GM12872 (cell line): Measurements from ENCODE around the gene RBM45.

Experiments used
- TF ChIP-seq, protein P1 (sequence below): IDR thresholded peaks from 3 replicates; pipeline ENCODE4 v1.5.1; 2011; ENCODE audit warnings: low read depth, mild to moderate bottlenecking, low read length, moderate library complexity; ENCODE audit not compliant: insufficient read depth

RBM45 gene

GRCh38 chr2:178112202-178113152, at the start of gene RBM45:
Gene RBM45 (plus strand): TSS chr2:178112437. CDS start chr2:178112547, 110 bp downstream.
- TF ChIP-seq, protein P1, sequence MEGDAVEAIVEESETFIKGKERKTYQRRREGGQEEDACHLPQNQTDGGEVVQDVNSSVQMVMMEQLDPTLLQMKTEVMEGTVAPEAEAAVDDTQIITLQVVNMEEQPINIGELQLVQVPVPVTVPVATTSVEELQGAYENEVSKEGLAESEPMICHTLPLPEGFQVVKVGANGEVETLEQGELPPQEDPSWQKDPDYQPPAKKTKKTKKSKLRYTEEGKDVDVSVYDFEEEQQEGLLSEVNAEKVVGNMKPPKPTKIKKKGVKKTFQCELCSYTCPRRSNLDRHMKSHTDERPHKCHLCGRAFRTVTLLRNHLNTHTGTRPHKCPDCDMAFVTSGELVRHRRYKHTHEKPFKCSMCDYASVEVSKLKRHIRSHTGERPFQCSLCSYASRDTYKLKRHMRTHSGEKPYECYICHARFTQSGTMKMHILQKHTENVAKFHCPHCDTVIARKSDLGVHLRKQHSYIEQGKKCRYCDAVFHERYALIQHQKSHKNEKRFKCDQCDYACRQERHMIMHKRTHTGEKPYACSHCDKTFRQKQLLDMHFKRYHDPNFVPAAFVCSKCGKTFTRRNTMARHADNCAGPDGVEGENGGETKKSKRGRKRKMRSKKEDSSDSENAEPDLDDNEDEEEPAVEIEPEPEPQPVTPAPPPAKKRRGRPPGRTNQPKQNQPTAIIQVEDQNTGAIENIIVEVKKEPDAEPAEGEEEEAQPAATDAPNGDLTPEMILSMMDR: peak; percentile 98

DNA sequence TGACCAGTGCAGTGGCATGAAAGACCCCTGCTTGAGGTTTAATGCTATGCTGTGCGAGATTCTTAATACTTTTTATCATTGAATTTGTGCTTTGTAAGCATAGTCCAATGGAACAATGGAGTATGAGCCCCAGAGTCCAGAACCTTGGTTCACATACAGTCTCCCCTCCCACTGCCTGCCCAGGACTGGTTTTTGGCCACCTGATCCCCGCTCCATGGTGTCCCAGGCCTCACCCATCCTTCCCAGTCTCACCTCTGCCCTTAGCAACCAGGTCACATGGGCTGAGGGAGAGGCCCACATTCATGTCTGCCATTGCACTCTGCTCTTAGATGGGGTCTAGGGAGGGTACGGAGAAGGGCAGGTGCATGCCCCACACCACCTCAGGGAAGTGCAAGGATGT, 45.9 kb upstream of the RBM45 start:
- TF ChIP-seq, protein P1: no peak

- TF ChIP-seq, protein P1: no peak
Measured at GRCh38 chr2:178066890-178067669, 45.2 kb upstream of the RBM45 start.

GRCh38 chr2:178068823-178069454, 43.3 kb upstream of the RBM45 start:
- TF ChIP-seq, protein P1: no peak

- TF ChIP-seq, protein P1: no peak
Measured at GRCh38 chr2:178069551-178069950, 42.7 kb upstream of the RBM45 start.

DNA sequence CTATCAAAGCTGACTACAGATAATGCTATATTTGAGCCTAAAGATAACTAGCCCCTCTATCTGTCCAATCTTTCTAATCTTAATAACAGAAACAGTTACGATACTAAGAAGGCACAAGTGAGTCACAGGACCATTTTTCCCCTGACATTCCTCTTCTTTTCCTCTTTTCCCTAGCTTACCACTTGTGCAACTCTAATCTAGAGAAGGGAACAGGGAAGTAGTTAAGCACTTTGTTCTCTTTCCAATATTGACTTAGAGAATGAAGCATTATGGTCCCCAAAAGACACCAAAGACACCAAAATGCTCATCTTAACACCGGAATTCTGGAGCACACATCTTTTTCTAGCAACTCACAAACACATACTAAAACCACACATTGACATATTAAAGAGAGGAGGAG, 41.4 kb upstream of the RBM45 start:
- TF ChIP-seq, protein P1: no peak

DNA sequence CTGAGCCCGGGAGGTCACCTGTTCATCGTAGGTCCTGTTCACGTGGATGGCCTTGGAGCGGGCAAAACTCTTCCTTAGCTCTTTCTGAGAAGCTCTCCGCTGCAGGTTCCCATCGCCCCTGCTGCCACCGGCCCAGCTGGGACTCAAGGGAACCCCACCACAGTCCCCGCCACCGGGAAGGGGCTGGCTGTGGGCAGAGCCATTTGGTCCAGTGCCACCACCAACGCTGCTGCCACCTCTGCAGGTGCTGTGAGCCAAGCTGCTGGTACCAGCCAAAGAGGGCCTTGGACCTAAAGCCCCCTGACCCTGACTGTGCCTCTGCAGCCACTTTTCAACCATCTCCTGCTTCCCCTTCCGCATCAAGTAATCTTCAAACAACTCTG, 40.2 kb upstream of the RBM45 start:
- TF ChIP-seq, protein P1: no peak
